HG02870 (cell line): ENCODE data around the gene SYNJ2BP.
"Not testable (repeated sequence)": the region's sequence is repeated elsewhere in the genome, so short reads cannot be mapped to it uniquely, and the experiment has no call there.

ENCODE experiments used
- ATAC-seq: cut with Tn5 transposase; IDR thresholded peaks from one replicate; pipeline ENCODE4 v1.9.1; 2021; ENCODE audit warnings: mild to moderate bottlenecking, moderate library complexity; ENCODE audit not compliant: unreplicated experiment

Gene SYNJ2BP, protein sequence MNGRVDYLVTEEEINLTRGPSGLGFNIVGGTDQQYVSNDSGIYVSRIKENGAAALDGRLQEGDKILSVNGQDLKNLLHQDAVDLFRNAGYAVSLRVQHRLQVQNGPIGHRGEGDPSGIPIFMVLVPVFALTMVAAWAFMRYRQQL

DNA sequence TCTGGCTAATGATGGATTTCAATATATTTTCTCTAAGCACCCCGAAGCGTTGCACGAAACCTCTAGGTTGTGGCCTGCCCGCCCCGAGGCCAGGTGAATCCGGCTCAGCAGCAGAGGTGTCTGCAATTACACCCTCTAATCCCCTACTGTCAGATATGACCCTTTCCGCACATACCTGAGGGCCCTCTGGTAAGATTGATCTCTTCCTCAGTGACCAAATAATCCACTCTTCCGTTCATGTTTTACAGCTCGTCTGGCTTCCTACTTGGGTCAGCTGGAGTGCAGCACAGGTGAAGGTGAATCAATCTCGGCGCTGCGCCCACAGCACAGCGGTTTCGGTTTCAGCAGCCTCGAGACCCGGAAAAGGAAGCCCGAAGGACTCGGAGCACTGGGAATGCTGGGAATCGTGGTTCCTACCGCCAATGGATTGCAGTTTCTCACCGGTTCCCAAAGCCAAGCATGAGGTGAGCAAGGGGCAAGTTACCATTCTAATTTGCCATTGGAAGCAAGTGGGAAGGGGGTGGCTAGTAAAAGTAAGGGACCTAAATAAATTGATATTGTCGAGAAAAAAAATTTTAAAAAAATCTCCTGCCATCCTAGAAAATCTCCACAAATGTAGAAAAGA is at the start of gene SYNJ2BP:
Gene SYNJ2BP (minus strand): TSS at position 366 of the 625 bp plus-strand sequence. CDS start 127 bp downstream, at position 239.
- ATAC-seq: no peak

DNA sequence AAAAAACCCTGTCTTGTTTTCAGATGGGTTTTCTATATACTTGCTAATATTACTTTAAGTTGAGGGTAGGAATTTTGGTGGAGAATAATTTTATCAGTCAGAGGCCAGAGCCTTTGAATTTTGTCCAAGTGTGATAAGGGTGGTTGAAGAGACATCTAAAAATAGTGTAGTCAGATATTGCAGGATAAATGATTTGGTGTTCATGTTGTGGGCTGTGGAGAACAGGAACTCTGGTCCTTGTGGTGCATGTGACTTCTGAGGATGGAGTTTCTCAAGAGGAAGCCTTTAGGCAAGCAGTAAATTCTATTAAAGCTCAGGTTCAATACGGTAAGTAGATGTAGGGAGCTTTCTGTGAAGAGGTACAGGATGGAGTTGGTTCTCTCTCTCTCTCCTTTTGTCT is 37.8 kb upstream of the SYNJ2BP start:
- no peak for ATAC-seq

DNA sequence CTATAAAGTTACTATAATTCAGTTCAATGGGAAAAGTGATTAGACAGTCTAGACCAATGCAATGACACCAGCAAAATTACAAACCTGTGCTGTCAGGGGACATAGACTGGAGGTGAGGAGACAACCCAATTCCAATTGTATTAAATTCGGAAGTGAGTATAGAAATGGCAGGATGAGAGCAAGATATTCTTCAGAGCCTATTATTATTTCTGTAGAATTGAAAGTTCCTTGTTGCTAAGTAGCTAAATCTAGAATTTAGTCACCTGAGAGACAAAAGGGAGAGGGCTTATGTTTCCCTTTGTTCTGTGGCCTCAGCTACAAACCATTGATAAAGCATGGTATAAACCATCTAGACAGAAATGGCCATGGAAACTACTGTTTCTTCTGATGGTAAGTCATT is 35.0 kb upstream of the SYNJ2BP start, which contains the start of gene ADAM21:
Gene ADAM21 (plus strand): TSS at position 301 of the 400 bp plus-strand sequence. CDS start 5,326 bp downstream, outside the sequence.
- ATAC-seq: no peak

GRCh38 chr14:70448633-70449340 is 31.9 kb upstream of the SYNJ2BP start:
- no peak for ATAC-seq

GRCh38 chr14:70442750-70443149 is 25.9 kb upstream of the SYNJ2BP start:
- ATAC-seq: no peak

- ATAC-seq: no peak
These were observed 24.8 kb upstream of the SYNJ2BP start for GRCh38 chr14:70441641-70442040.

DNA sequence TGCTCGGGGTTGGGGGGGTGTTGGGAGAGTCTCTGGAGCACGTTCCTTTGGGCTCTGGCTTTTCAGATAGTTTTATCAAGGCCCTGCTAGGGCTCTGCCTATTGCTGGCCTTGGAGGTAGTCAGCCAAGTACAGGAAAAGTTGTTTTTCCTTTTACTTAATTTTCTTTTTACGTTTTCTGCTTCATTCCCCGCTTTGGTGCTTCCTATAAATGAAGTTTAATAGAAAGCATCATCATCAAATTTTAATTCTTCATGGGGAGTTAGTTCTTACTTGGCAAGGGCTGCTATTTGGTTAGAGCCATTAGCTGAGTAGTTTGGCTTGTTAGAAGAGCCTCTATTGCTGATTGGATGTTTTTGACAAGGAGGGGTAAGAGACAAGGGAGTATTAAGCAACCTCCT is 20.0 kb upstream of the SYNJ2BP start:
- ATAC-seq: no peak

GRCh38 chr14:70426555-70426954 is 9.7 kb upstream of the SYNJ2BP start:
- not testable (repeated sequence) for ATAC-seq

DNA sequence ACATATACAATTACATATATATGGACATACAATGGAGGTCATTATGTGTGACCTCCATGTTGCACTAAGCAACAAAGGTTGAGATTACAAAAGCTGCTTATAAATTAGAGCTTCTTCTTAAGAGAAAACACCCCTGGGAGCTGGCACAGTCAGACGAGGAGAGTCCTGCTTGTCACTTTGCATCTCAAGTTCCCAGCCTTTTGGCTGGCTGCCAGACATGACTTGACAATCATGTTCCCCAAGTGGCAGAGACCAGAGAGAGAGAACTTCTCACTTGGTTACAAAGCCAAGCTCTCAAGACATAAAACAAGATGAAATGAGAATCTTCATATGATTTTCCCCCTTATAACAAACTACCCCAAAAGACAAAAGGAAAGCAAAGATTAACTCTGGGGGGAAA is 8.5 kb upstream of the SYNJ2BP start:
- no peak for ATAC-seq

DNA sequence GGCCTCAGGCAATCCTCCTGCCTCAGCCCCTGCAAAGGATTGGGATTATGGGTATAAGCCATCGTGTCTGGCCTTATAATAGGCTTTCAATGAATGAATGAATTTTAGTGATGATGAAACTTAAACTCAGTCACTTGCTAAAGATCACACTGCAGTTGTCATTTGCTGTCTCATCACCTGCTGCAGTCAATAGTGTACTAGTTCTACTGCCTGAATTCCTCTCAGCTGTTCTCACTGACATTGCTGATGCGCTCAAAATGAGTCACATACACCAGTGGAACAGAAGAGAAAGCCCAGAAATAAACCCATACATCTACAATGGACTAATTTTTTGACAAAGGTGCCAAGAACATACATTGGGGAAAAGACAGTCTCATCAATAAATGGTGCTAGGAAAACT is 5.6 kb upstream of the SYNJ2BP start:
- ATAC-seq: no peak

DNA sequence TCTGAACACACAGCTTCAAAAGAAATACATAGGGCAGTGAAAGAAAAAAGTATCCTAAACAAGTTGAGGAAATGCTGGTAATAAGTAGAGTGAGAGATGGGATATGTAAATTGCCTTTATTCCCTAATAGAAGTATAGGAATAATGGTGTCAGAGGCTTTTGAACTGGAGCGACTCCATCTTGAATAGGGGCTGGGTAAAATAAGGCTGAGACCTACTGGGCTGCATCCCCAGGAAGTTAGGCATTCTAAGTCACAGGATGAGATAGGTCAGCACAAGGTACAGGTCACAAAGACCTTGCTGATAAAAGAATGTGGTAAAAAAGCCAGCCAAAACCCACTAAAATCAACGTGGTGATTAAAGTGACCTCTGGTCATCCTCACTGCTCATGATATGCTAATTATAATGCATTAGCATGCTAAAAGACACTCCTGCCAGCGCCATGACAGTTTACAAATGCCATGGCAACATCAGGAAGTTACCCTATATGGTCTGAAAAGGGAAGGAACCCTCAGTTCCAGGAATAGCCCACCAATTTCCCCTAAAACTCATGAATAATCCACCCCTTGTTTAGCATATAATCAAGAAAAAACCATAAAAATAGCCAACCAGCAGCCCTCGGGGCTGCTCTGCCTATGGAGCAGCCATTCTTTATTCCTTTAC is 2.5 kb upstream of the SYNJ2BP start:
- not testable (repeated sequence) for ATAC-seq

GRCh38 chr14:70416338-70416724 is 559 bp downstream of the SYNJ2BP start:
- ATAC-seq: no peak

- no peak for ATAC-seq
These were observed 1.1 kb downstream of the SYNJ2BP start for GRCh38 chr14:70415788-70416187.

DNA sequence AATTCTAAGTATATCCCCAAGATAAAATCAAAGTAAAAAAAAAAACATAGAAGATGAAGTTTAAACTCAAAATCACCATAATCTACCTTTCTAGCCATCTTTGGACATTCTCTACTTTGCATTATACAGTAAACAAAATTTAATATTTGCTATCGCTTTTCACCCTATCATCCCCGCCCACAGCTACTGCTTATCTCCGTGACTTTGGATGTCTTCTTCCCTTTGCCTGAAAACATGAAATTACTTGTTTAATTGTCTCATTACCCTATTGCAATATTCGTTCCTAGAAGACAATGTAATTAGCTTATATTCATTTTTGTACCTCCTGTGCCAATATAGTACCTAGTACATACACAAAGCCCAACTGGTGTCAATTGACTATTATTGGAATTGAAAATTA is 9.3 kb downstream of the SYNJ2BP start:
- no peak for ATAC-seq

- not testable (repeated sequence) for ATAC-seq
These were observed 10.7 kb downstream of the SYNJ2BP start for GRCh38 chr14:70406216-70406615.

GRCh38 chr14:70403335-70403734 is 13.6 kb downstream of the SYNJ2BP start:
- not testable (repeated sequence) for ATAC-seq

GRCh38 chr14:70401643-70402042 is 15.2 kb downstream of the SYNJ2BP start:
- ATAC-seq: no peak

GRCh38 chr14:70398706-70399431 is 18.0 kb downstream of the SYNJ2BP start:
- ATAC-seq: no peak

DNA sequence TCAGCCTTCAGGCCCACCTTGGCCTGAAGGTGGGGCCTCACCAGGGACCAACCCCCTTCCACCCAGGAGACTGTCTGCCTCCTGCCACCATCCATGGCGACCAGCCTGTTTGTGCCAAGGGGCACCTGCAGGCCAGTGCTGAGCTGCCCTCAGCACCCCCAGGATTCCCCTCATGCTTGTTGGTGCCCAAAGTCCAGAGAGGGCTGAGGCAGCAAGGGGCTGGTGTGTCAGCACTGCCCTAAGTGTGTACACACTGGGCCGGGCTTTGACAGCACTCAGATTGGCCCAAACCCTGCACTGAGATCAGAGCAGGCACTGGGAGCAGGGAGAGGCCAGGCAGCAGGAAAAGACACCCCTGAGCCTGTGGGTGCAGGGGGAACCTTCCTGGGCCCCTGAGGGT is 18.6 kb downstream of the SYNJ2BP start:
- ATAC-seq: no peak

DNA sequence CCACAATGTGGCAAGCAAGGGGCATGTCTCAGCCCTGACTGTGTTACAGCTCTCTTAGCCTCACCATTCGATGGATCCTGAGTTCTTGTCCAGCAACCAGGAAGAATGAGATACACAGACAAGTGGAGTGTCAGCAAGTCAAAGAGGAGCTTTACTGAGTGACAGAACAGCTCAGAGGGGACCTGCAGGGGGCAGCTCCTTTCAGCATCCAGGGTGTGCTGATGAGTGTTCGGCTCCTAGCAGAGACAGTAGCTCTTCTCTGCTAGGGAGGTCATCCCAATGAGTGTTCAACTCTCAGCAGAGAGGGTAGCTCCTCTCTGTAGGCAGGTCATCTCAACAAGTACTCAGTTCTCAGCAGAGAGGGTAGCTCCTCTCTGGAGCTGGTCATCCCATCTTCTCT is 19.1 kb downstream of the SYNJ2BP start:
- ATAC-seq: no peak
